SK-N-SH (cell line): Measurements from ENCODE around the gene MAML3. TPM values are rescaled to one million over a fixed set of nuclear protein-coding genes. Genes with fewer than 3 reads are reported as not detected.

Experiments
- CTCF ChIA-PET: fragments of 300-600, 350-600 bp; formaldehyde crosslinking; extraction: SDS; loops from one replicate; lab custom pipeline; 2021; lab: Yijun Ruan, JAX
- POLR2A ChIA-PET: fragments of 350-600 bp; sonication (Branson Sonifier 250); formaldehyde crosslinking; extraction: SDS; loops from one replicate; lab custom pipeline; 2020; ENCODE audit warnings: antibody characterized with exemption, inconsistent platforms; lab: Yijun Ruan, JAX
- DNase-seq: peaks from one replicate; pipeline ENCODE4 v3.0.0; 2012
- H2AFZ ChIP-seq: fragments of 200-600 bp; sonication (generic); 2 replicates; pipeline ENCODE4 v1.8.1; 2016; ENCODE audit warnings: antibody characterized with exemption, mild to moderate bottlenecking, low read depth
- H3F3A ChIP-seq: fragments of 200-600 bp; sonication (generic); replicated peaks from 2 replicates; pipeline ENCODE3; 2016; ENCODE audit warnings: antibody characterized with exemption, mild to moderate bottlenecking; ENCODE audit not compliant: insufficient read depth
- H3K27ac ChIP-seq, 2 experiments: fragments of 200-500 bp in 1 of 2; fragments of 200-600 bp in 1 of 2; sonication (Bioruptor generic) in 1 of 2; sonication (generic), shearing (Covaris generic) in 1 of 2; 2 replicates each; pipeline versions ENCODE4 v1.5.1 to v1.6.1; 2014 to 2016; ENCODE audit warnings: low read depth in 2 of 2, inconsistent platforms in 1 of 2, low read length in 1 of 2, mild to moderate bottlenecking in 1 of 2, mixed read lengths in 1 of 2
- H3K27me3 ChIP-seq: fragments of 200-600 bp; sonication (generic), shearing (Covaris generic); 2 replicates; pipeline ENCODE4 v1.6.1; 2016; ENCODE audit warnings: mixed run types; ENCODE audit not compliant: insufficient read depth
- H3K36me3 ChIP-seq, 2 experiments: fragments of 200-500 bp in 1 of 2; fragments of 200-600 bp in 1 of 2; sonication (Bioruptor generic) in 1 of 2; sonication (generic) in 1 of 2; replicated peaks in 1 of 2; 2 replicates each; pipeline versions ENCODE3 to v1.5.1; 2014 to 2016; ENCODE audit warnings: low read length in 1 of 2, mild to moderate bottlenecking in 1 of 2; ENCODE audit not compliant: insufficient read depth in 2 of 2, control insufficient read depth in 1 of 2
- H3K4me1 ChIP-seq, 2 experiments: fragments of 200-500 bp in 1 of 2; fragments of 200-600 bp in 1 of 2; sonication (Bioruptor generic) in 1 of 2; sonication (generic), shearing (Covaris generic) in 1 of 2; 2 replicates each; pipeline versions ENCODE4 v1.5.1 to v1.6.1; 2014 to 2016; ENCODE audit warnings: low read depth in 1 of 2, low read length in 1 of 2, mixed run types in 1 of 2; ENCODE audit not compliant: insufficient read depth in 2 of 2, control insufficient read depth in 1 of 2
- H3K4me2 ChIP-seq: fragments of 200-600 bp; sonication (generic), shearing (Covaris generic); 2 replicates; pipeline ENCODE4 v1.6.1; 2017; ENCODE audit warnings: mixed run types
- H3K4me3 ChIP-seq, 2 experiments: fragments of 200-500 bp in 1 of 2; fragments of 200-600 bp in 1 of 2; sonication (Bioruptor generic) in 1 of 2; sonication (generic), shearing (Covaris generic) in 1 of 2; 2 replicates each; pipeline versions ENCODE4 v1.5.1 to v1.8.1; 2014 to 2016; ENCODE audit warnings: low read depth in 2 of 2, inconsistent platforms in 1 of 2, low read length in 1 of 2, mild to moderate bottlenecking in 1 of 2, mixed read lengths in 1 of 2, moderate library complexity in 1 of 2
- H3K79me2 ChIP-seq: fragments of 200-600 bp; sonication (generic); 2 replicates; pipeline ENCODE4 v1.8.1; 2017; ENCODE audit warnings: mild to moderate bottlenecking; ENCODE audit not compliant: insufficient read depth
- H3K9ac ChIP-seq: fragments of 200-600 bp; sonication (generic); 2 replicates; pipeline ENCODE4 v1.6.1; 2017; ENCODE audit warnings: mixed run types
- H3K9me2 ChIP-seq: fragments of 200-600 bp; sonication (generic); 2 replicates; pipeline ENCODE4 v1.6.1; 2017; ENCODE audit warnings: mixed run types
- H3K9me3 ChIP-seq: fragments of 200-600 bp; sonication (generic); 2 replicates; pipeline ENCODE4 v1.6.1; 2017; ENCODE audit warnings: mixed run types, mild to moderate bottlenecking, moderate library complexity
- H4K20me1 ChIP-seq: fragments of 200-600 bp; sonication (generic); 2 replicates; pipeline ENCODE4 v1.6.1; 2017; ENCODE audit warnings: mild to moderate bottlenecking, mixed run types; ENCODE audit not compliant: insufficient read depth
- EP300 ChIP-seq, 2 experiments: IDR thresholded peaks; 2 replicates each; pipeline versions ENCODE4 v1.4.0 to v1.6.1; 2012; ENCODE audit warnings: borderline replicate concordance in 1 of 2, low read depth in 1 of 2, low read length in 1 of 2
- EZH2phosphoT487 ChIP-seq: fragments of 200-600 bp; sonication (generic); IDR thresholded peaks from 2 replicates; pipeline ENCODE4 v1.6.1; 2017; ENCODE audit warnings: low read depth, mixed run types, mild to moderate bottlenecking, antibody characterized with exemption, moderate library complexity, borderline replicate concordance
- FOXM1 ChIP-seq: IDR thresholded peaks from 2 replicates; pipeline ENCODE4 v1.4.0; 2012; ENCODE audit warnings: low read depth, mild to moderate bottlenecking
- MEF2A ChIP-seq: IDR thresholded peaks from 2 replicates; pipeline ENCODE4 v1.4.0; 2012; ENCODE audit warnings: low read depth, borderline replicate concordance
- MXI1 ChIP-seq: IDR thresholded peaks from 2 replicates; pipeline ENCODE4 v1.6.1; 2012; ENCODE audit warnings: mild to moderate bottlenecking, low read depth, low read length, improper control_type of control experiment
- NFIC ChIP-seq: IDR thresholded peaks from 2 replicates; pipeline ENCODE4 v1.4.0; 2012; ENCODE audit warnings: borderline replicate concordance
- RFX5 ChIP-seq: IDR thresholded peaks from 2 replicates; pipeline ENCODE4 v1.6.1; 2012; ENCODE audit warnings: mild to moderate bottlenecking, improper control_type of control experiment, low read length
- RXRA ChIP-seq: IDR thresholded peaks from 2 replicates; pipeline ENCODE4 v1.4.0; 2012; ENCODE audit warnings: low read depth, mild to moderate bottlenecking, borderline replicate concordance
- TAF1 ChIP-seq: IDR thresholded peaks from 2 replicates; pipeline ENCODE4 v1.6.1; 2012; ENCODE audit warnings: low read depth, mild to moderate bottlenecking, low read length, moderate library complexity, borderline replicate concordance
- TEAD4 ChIP-seq: IDR thresholded peaks from 2 replicates; pipeline ENCODE4 v1.4.0; 2012; ENCODE audit warnings: mild to moderate bottlenecking, borderline replicate concordance; ENCODE audit not compliant: insufficient read depth
- YY1 ChIP-seq: IDR thresholded peaks from 2 replicates; pipeline ENCODE4 v1.4.0; 2012; ENCODE audit warnings: low read depth, mild to moderate bottlenecking
- WGBS: methylation state at CpG from one replicate; pipeline ENCODE4 v1.1.6; 2017; ENCODE audit warnings: low lambda C conversion rate; 5-methylcytosine and 5-hydroxymethylcytosine counted together
- polyA plus RNA-seq, 3 experiments: library from polyadenylated mRNA; depleted of rRNA; stranded (reverse); fragments of >200 nt; gene quantifications; 2 replicates each; pipeline ENCODE4 v1.2.3, GENCODE V29; 2012
- TF ChIP-seq, protein P1 (sequence below): fragments of 150-350 bp; IDR thresholded peaks from 2 replicates; pipeline ENCODE4 v1.6.1; 2017; ENCODE audit warnings: antibody characterized with exemption, low read length, low read depth, borderline replicate concordance
- TF ChIP-seq, protein P2 (sequence below): IDR thresholded peaks from 2 replicates; pipeline ENCODE4; 2012
- TF ChIP-seq, protein P3 (sequence below): fragments of 200-600 bp; sonication (generic); IDR thresholded peaks from 2 replicates; pipeline ENCODE4 v1.6.1; 2017; ENCODE audit warnings: antibody characterized with exemption, mild to moderate bottlenecking, moderate library complexity

The MAML3 gene
- polyA plus RNA-seq, 1 of the 3 experiments (the other 2 are of a cell fraction) = 5.3 TPM

DNA sequence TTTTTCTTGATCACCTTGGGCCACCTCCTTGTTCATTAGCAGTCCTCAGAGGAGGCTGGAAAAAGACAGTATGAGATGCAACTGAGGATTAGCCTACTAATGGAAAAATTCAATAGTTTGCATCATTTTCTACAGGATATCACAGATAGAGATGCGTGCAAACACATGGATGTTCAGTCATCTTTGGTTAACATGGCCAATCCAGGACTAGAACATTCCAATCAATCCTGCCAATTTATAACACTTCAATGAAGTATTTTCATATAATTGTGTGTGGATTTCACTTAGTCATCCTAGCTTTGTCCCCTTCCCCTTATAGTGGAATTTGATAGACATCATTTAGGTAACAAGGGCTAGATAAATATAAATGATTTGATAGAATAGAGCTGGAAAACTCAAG, 42.7 kb downstream of the MAML3 start:
- Histone ChIP-seq H3K9ac (no peak overlapping the region), H3K9me3 (no peaks in the 10 kb centered on the region), H3K27me3 (no peaks in the 10 kb centered on the region), H3K4me2 (no peak overlapping the region), H2AFZ (no peak overlapping the region), H3K4me3 (no peak overlapping the region), H3K9me2 (no peaks in the 10 kb centered on the region)
- no peak for DNase-seq
- POLR2A ChIA-PET = no interaction called here
- TF ChIP-seq FOXM1 (no peak), MEF2A (no peak), RXRA (no peak)
- TF ChIP-seq, all 33 proteins: peak for 0
- peaks cover 0 to 32% of the 10 kb centered on the region in 2 experiments; a peak in 3 of 4 replicates for H3K4me1 ChIP-seq
- CTCF ChIA-PET = interaction anchor here (1.2 to 1.4 kb wide), 2 partner anchors 39 to 142 kb away, joined by 3 read pairs; no protein-coding TSS in a partner anchor
- H4K20me1 ChIP-seq = no peaks in the 10 kb centered on the region
- peak overlapping the region in 1 of 2 experiments; percentile 5; a peak in 1 of 4 replicates for H3K27ac ChIP-seq
- peaks cover 9% of the 10 kb centered on the region; the same call in 1 of the 2 replicates for H3K79me2 ChIP-seq
- H3F3A ChIP-seq = peaks cover 10% of the 10 kb centered on the region
- 100% methylated on average over 1 of the region's 1 CpG for WGBS
- no peaks in the 10 kb centered on the region for H3K36me3 ChIP-seq

DNA sequence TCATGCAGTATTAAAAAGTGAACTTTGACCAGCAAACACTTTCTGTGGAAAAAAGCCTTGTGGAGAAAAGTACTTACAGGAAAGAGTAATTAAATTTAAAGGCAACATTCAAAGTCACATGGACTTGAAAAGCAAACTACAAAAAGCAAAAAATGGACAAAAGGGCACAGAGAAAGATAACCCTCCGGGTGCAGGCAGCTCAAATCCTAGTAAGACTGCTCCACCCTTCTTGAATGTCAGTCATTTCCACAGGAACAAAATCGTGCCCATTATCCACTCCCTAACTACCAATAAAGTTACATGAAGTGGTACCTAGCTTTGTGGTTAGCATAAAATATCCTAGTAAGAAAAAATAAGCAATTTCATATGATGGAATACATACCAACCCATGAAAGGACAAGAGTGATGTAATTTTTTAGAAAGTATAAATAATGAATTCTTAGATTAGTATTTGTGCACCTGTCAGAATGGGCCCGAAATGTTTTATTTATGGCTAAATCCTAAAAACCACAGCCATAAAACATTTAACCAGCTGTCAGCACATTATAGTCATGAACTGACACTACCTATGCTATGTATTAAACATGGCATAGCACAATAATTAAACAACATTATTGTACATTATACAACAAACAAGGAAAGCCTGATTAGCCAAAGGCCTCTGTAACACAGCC, 43.3 kb downstream of the MAML3 start:
- TF ChIP-seq, protein P1, sequence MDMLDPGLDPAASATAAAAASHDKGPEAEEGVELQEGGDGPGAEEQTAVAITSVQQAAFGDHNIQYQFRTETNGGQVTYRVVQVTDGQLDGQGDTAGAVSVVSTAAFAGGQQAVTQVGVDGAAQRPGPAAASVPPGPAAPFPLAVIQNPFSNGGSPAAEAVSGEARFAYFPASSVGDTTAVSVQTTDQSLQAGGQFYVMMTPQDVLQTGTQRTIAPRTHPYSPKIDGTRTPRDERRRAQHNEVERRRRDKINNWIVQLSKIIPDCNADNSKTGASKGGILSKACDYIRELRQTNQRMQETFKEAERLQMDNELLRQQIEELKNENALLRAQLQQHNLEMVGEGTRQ = no peak
- TF ChIP-seq EZH2phosphoT487 = no peak
- TF ChIP-seq, protein P2, sequence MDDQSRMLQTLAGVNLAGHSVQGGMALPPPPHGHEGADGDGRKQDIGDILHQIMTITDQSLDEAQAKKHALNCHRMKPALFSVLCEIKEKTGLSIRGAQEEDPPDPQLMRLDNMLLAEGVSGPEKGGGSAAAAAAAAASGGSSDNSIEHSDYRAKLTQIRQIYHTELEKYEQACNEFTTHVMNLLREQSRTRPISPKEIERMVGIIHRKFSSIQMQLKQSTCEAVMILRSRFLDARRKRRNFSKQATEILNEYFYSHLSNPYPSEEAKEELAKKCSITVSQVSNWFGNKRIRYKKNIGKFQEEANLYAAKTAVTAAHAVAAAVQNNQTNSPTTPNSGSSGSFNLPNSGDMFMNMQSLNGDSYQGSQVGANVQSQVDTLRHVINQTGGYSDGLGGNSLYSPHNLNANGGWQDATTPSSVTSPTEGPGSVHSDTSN = peak; percentile 26
- Histone ChIP-seq H3K9me2 (no peaks in the 10 kb centered on the region), H3K4me2 (no peak overlapping the region), H3K79me2 (peaks cover 9% of the 10 kb centered on the region; the same call in 1 of the 2 replicates), H4K20me1 (no peaks in the 10 kb centered on the region), H3F3A (peaks cover 5% of the 10 kb centered on the region), H3K4me3 (no peak overlapping the region), H3K36me3 (no peaks in the 10 kb centered on the region), H3K9ac (no peak overlapping the region), H3K4me1 (peaks cover 0 to 32% of the 10 kb centered on the region in 2 experiments; a peak in 3 of 4 replicates), H2AFZ (no peak overlapping the region), H3K27me3 (no peaks in the 10 kb centered on the region), H3K27ac (peak overlapping the region in 1 of 2 experiments; percentile 5; a peak in 1 of 4 replicates), H3K9me3 (no peaks in the 10 kb centered on the region)
- ChIA-PET CTCF (interaction anchor here (1.2 to 1.4 kb wide), 2 partner anchors 39 to 143 kb away, joined by 3 read pairs; no protein-coding TSS in a partner anchor), POLR2A (no interaction called here)
- DNase-seq = no peak
- 82% methylated on average over 3 of the region's 3 CpGs for WGBS

DNA sequence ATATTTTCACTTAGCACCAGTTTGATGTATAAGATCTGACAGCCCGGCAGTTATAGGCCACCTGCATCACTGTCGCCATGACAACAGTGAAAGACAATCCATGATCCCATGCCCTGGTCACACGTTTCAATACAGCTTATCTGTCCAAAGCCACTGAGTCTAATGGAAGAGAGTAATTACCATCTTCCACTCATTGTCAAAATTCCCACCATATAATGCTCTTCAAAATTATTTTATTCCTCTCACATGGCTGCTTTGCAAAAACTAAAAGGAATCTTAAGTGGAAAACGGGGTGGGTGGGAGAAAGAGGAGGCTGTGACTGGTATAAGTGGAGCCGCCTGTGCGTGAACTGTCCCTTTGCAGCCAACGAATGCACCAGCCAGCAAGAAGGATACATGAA, 44.2 kb downstream of the MAML3 start:
- Histone ChIP-seq H3K79me2 (peaks cover 3% of the 10 kb centered on the region; the same call in 1 of the 2 replicates), H3K36me3 (no peaks in the 10 kb centered on the region), H3K4me3 (no peak overlapping the region), H2AFZ (no peak overlapping the region), H3F3A (peaks cover 3% of the 10 kb centered on the region), H3K27ac (0 out of 4 replicates have a peak overlapping the region, but pooled peaks of 1 of the 2 experiments have one; percentile 5), H3K4me1 (peaks cover 0 to 29% of the 10 kb centered on the region in 2 experiments; a peak in 3 of 4 replicates), H3K9me3 (no peaks in the 10 kb centered on the region), H4K20me1 (no peaks in the 10 kb centered on the region), H3K4me2 (no peak overlapping the region), H3K9me2 (no peaks in the 10 kb centered on the region), H3K9ac (no peak overlapping the region), H3K27me3 (no peaks in the 10 kb centered on the region)
- TF ChIP-seq EP300 (IDR thresholded peaks at IDR 0.05; ENCODE audit: borderline replicate concordance in 1 of 2, low read depth in 1 of 2, low read length in 1 of 2) (no peak), TEAD4 (no peak), NFIC (no peak), EZH2phosphoT487 (no peak), RFX5 (peak; percentile 82), MXI1 (peak; percentile 45; the same call in 1 of the 2 replicates), YY1 (no peak), TAF1 (no peak)
- TF ChIP-seq, protein P3, sequence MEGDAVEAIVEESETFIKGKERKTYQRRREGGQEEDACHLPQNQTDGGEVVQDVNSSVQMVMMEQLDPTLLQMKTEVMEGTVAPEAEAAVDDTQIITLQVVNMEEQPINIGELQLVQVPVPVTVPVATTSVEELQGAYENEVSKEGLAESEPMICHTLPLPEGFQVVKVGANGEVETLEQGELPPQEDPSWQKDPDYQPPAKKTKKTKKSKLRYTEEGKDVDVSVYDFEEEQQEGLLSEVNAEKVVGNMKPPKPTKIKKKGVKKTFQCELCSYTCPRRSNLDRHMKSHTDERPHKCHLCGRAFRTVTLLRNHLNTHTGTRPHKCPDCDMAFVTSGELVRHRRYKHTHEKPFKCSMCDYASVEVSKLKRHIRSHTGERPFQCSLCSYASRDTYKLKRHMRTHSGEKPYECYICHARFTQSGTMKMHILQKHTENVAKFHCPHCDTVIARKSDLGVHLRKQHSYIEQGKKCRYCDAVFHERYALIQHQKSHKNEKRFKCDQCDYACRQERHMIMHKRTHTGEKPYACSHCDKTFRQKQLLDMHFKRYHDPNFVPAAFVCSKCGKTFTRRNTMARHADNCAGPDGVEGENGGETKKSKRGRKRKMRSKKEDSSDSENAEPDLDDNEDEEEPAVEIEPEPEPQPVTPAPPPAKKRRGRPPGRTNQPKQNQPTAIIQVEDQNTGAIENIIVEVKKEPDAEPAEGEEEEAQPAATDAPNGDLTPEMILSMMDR = no peak
- TF ChIP-seq, protein P1 = no peak
- peak; percentile 50 for DNase-seq
- ChIA-PET CTCF (no interaction called here), POLR2A (no interaction called here)
- WGBS = 78% methylated on average over 7 of the region's 7 CpGs
